GM21360 (cell line): ENCODE results near the gene TASOR2.

Experiments used
- ATAC-seq: cut with Tn5 transposase; IDR thresholded peaks from one replicate; pipeline ENCODE4 v1.9.1; 2021; ENCODE audit warnings: mild to moderate bottlenecking, moderate library complexity; ENCODE audit not compliant: unreplicated experiment

The TASOR2 gene, protein sequence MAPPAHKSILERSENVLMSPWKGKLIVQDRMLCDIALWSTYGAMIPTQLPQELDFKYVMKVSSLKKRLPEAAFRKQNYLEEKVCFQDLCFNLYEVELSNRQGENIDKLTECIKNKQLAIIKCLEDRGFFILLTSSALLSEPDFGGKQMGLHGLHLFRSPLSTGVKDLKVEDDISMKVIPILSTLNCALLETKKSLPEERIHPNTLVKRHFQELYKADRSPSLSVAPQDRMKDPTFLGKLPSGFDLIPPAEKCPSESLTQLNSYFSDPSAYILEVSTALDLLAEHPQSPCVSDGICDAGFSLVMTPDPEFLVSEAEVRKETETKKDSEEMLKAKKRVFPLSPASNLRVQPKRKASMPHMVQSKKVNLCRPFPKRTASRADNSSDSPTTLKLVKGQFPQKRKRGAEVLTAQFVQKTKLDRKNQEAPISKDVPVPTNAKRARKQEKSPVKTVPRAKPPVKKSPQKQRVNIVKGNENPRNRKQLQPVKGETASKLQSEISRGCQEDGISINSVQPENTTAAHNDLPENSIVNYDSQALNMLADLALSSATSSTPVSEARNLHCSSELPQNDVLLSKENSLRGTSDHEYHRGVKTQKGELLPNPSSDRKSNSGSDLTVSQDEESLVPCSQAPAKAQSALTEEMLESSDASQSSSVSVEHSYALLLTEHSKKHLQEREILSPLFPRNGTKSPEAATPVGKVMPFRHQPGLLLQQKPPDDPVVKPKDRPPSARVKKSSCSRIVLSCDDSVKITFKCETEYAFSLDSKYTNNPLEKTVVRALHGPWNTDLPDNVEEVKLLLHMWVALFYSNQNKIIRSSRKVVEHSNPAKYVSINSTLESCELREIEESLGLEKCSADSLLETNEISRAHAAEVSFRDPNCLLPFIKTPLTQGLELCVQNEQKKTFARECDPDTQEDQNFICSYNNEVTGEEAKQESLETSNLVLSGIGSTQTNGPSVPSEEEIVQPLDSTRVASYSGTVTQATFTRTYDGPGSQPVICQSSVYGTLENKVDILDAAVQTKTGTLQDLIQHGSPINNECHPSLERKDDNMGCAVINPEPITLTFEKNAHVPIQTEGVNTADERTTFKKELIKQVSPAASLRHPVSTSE (N-terminal part only)

DNA sequence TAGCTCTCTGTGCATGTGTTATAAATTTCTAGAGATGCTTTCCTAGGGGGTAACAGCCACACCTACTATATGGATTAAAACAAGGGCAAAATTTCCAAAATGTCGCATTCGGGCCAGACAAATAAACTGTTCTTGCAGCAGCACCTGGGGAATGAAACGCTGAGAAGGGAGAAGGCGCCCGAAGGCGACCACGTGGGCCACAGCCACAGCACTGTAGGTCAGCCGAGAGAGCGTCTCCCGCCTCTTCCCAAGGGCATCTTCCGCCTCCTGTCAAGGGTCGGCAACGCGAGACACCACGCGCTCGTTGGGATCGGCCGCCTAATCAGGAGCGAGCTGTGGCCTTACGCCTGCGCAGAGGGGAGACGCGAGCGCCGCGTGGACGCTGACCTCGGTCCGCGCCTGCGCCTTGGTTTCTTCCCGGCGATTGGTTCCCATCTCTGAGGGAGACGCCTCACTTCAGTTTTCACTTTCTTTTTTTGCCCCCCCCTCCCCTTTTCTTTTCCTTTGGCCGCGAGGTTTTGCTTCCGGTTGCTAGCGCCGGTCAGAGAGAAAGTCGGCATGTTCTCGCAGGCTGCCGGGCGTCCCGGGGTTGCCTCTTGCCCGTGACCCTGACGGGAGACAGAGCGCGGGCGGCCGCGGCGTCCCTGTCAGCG lies at the start of gene TASOR2:
TSS of gene TASOR2 (plus strand) at position 521 of the 653 bp plus-strand sequence. CDS start 35,805 bp downstream, outside the sequence.
- ATAC-seq, result peak; percentile 55

DNA sequence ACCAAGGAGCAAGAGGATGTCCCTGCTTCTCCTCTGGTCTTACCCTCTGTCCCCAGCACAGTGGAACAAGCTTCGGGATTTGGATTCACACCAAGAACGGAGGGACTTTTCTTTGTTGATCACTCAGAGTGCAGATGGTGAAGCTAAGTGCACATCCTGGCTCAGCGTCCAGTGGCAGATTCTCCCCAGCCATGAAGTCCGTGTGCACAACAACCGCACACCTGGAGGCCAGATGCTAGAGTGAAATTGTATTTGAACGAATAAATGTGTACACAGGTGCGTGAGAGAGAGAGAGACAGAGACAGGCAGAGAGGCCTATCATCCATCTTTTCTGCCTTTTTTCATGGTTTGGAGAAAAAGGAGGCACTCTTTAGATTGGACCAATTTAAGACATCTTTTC lies 49.7 kb upstream of the TASOR2 start:
- ATAC-seq, result no peak

DNA sequence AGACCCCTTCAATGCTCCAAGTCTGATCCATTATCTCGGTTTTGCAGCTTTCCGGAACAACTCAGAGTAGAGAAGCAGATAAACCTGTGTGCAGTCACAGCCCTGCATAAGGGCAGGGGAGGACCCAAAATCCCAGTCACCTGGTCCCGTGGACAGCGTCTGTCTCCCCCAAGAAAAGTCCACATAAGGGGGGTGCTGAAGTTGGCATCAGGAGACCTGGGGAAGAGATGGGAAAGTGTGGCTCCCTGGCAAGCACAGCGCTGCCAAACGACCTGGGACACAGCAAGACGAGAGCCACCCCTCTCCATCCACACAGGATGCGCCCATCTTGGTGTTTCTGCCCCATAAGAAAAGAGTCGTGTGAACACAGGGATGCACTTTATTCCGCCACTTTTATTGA lies 46.1 kb upstream of the TASOR2 start:
- ATAC-seq, result no peak

DNA sequence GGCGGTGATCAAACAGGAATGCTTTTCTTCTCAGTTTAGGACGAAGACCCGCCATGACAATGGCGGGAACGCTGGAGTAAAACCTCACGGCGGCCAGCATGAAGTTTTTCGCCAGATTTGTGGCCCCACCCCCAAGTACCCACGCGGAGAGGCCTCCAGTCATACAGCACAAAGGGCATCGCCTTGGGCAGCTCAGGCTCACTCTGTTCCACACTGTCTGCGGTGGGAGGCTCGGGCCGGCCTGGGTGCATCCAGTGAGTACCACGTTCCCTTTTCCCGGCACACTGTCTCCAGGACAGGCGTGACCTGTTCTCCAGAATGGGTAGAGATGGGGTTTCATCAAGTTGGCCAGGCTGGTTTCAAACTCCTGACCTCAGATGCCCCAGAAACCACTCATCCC lies 45.6 kb upstream of the TASOR2 start:
- ATAC-seq, result no peak

DNA sequence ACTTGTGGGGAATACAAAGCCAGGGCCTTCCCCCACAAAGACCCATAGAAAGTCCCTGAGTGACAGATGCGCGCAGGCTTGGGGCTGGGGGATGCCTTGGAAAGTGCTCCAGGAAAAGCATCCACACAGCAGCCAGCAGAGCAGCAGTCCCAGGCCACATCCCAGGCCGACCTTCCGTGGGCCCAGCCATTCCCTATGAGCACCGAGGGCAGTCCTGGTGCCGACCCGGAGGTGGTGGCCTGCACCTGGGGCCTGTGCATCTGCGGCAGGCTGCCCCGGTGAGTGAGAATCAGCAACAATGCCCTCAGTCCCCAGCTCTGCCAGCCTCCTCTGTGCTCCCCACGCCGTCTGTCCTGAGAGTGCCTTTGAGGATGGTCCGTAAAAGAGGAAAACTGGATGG lies 44.6 kb upstream of the TASOR2 start:
- ATAC-seq, result no peak

DNA sequence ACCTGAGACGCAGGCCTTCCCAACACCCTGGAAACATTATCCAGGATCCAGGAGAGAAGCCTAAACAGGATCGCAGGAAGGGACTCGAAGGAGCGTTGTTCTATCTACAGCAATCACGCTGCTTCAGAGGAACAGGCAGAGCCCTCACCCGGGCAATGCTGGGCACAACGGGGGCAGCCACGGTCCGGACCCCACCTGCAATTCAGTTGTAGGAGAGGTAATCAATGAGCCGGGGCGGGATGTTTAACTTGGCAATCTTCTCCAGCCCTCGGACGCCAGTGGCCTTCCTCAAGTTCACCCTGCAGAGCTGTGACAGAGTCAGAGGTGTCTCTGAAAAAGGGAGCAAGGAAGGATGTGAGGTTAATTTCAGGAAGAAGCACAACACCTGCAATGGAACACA lies 44.1 kb upstream of the TASOR2 start:
- no peak for ATAC-seq

DNA sequence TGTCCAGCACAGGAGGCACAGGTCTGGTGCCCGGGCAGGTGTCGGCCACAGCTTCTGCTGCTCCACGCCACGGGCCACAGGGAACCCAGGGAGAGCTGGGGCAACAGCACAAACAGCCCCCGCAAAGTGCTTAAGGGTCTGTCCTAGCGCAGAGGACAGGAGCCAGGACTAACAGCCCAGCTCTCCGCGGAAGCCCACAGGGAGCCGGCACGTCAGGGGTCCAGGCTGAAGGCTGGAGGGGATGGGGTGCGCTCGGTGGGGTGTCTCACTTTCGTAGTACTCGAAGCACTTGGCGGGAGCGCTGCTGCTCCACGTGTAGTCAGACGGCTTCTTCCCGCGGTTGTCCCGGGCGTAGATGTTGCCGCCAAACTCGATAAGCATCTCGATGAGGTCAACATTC lies 43.1 kb upstream of the TASOR2 start:
- no peak for ATAC-seq

DNA sequence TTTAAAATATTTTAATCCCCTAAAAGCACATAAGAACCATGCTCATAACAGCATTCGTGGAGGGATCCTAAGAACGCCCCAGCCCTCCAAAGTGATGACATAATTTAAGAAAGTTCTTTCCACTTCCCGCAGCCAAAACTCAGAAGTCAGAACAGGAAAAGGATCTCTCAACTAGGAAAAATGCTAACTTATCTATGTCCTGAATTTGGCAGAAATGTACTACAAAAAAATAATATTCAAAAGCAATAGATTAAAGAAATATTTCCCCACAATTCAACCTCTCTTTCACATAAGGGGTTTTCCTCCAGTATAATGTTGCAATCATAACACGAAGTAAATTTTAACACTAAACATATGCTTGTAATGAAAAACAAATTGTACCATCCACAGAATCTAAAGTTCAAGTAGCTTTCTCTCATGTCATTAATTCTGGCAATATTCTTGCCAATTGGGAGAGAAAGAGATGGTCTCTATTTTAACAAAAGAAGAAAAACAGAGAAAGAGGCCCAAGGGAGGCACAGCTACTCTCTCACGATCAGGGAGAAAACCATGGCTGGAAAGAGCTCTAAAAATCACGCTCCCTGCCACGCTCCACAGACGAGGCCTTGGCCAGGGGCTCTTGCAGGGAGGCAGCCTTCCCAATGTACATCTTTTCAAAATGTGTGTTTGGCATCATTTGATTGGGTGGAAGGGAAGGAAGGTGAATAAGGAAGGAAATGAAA lies 41.1 kb upstream of the TASOR2 start:
- no peak for ATAC-seq

DNA sequence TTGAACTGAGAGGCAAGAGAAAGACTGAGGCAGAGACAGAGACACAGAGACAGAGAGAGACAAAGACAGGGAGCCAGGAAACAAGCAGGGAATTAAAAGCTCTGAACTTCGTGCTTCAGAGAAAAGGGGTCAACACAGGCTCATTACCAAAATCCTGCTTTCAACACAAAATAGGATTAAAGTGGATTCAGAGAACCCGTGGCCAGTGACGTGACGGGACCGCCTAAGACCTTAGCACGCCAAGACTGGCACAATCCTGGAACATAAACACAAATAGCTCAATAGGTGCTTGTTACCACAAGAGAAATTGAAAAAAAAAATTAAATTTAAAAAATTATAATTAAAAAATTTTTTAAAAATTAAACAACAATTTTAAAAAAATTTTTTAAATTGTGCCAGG lies 39.7 kb upstream of the TASOR2 start:
- no peak for ATAC-seq

DNA sequence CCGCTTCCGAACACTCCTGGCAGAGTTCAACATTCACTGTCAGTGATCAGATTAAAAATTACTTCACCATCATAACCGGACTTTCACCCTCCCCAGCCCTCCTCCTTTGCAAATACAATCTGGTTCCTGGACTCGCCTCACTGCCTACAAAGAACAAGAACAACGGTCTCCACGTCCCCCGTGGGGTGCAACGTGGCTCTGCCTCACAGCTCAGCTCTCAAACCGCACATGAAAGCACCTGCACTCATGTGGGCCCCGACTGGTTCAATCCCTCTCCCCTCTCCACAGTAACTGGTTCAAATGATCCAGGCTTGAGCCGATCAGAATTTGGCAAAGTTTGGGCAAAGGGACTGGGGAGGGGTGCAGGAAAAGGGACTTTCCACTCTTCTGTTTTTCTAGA lies 39.3 kb upstream of the TASOR2 start:
- no peak for ATAC-seq

DNA sequence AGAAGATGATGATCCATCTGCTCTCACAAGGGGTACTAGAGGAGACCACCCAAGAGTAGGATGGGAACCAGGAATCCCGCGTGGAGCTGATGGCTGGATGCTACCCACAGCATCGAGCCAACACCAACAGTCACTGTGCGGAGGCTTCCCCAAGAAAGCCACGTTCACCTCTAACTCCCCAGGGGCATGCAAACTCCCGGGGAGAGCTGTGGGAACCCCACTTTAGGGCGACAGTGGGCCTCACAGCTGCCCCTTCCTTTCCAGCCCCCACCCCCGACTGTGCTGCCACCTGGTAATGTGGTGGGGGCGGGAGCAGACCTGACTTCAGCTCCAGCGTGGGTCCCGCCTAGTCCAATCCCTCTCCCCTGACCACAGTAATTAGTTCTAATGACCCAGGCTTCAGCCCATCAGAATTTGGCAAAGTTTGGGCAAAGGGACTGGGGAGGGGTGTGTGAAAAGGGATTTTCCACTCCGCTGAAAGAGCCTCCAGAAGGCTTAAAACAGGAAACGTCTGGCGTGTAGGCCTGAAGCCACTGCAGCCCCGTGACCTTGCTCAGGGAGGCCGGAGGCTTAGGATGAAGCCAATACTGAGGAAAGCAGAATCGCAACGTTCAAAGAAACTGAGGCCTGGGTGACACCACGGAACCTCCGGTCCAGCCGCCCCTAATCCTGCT lies 38.6 kb upstream of the TASOR2 start:
- no peak for ATAC-seq

DNA sequence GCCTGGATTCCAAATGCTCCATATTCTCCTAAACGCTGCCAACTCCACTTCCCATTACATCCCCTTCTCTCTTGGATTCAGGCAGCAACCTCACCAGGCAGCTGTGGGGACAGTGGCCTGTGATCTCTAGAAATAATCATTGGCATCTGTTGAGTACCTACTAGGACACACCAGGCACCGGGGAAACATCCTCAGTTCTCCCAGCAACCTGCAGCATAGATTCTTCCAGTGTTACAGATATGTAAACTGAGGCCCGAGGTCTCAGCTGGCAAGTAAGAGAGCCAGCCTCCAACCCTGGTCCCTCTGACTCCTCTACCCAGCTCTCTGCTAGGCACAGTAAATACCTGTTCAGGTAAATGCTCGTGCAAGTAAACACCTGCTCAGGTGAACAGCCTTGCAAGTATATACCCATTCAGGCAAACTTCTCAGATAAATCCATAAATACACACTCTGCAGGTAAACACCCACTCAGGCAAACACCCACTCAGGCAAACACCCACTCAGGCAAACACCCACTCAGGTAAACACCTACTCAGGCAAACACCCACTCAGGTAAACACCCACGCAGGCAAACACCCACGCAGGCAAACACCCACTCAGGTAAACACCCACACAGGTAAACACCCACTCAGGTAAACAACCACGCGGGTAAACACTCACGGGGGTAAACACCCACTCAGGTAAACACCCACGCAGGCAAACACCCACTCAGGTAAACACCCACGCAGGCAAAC lies 37.0 kb upstream of the TASOR2 start:
- no peak for ATAC-seq

DNA sequence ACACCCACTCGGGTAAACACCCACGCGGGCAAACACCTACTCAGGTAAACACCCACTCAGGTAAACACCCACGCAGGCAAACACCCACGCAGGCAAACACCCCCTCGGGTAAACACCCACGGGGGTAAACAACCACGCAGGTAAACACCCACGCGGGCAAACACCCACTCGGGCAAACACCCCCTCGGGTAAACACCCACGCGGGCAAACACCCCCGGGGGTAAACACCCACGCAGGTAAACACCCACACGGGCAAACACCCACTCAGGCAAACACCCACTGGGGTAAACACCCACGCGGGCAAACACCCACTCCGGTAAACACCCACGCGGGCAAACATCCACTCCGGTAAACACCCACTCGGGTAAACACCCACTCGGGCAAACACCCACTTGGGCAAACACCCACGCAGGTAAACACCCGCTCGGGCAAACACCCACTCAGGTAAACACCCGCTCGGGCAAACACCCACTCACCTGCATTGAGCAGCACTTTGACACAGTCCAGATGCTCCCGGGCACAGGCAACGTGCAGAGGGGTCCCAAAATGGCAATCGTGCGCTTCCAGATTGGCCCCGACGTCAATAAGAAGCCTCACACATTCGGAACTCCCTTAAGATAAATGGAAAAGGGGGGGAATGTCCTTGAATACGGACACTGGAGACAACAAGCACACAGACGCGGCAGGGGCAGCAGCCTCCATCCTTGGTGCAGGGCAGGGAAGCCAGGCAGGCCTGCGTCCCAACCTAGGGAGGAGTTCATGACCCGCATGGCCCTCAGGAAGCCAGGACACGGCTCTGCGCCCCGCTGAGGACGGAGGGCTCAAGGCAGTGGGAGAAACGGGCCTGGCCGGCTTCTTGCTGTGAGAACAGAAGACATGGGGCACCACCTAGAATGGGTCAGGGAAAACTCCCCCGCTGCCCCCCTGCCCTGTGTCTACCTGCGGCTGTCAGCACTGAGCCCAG lies 35.9 kb upstream of the TASOR2 start:
- no peak for ATAC-seq

DNA sequence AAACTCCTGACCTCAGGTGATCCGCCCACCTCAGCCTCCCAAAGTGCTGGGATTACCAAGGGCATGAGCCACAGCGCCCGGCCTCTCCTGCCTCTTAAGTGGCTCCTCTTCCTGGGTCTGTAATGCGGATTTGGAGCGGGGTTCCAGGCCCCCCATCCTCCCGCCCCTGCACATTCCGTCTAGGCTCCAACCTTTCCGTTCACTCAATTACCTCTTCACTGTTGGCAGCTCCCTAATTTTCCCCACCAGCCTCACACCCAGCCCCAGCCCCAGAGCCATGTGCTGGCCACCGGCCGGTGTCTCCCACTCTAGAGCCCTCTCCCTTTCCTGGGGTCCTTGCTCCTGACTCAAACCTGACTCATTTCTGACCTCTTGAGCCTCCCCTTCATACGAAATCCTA lies 34.9 kb upstream of the TASOR2 start:
- ATAC-seq, result no peak

DNA sequence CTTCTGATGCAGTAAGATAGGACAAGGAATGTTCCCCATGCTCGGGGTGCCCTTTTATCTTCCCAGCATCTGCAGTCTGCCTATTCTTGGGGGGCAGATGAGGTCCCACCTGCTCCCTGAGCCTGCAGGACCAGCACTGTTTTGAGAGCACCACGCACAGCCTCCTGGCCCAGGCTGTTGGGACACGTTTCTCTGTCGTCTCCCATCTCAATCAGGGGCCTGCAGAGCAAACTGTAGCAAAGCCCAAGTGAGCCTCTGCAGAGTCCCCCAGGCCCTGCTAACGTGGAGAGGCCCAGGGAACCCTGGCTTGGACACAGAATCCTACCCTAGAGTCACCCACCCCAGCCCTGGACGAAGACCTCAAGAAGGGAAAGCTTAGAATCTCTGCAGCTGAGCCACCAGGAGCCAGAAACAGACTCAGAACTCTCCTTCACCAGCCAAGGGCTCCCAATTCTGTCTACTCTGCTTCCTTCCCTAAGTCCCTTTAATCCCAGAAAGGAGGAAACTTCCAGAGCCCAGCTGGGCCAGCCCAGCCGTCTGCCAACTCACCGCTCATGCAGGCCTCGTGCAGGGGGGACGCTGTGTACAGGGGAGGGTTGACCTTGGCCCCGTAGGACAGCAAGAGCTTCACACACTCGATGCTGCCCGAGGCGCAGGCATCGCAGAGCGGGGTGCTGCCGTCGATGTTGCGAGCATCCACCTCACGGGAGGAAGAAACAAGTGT lies 33.8 kb upstream of the TASOR2 start:
- ATAC-seq, result no peak

DNA sequence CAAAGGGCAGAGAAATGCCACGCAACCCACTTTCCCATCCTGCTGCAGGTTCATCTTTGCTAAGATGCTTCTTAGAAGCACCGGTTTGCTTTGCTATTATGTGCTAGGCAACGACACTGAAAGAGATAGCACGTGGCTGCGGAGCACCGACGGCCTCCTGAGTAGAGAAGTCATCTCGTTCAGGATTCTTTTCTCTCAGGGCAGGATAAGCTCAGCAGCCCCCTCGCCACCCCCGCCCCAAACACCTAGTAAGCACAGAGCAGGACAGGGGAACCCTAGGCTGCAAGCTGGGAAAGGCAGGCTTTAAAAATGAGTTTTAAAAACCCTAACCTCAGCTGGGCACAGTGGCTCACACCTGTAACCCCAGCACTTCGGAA lies 33.3 kb upstream of the TASOR2 start:
- no peak for ATAC-seq

DNA sequence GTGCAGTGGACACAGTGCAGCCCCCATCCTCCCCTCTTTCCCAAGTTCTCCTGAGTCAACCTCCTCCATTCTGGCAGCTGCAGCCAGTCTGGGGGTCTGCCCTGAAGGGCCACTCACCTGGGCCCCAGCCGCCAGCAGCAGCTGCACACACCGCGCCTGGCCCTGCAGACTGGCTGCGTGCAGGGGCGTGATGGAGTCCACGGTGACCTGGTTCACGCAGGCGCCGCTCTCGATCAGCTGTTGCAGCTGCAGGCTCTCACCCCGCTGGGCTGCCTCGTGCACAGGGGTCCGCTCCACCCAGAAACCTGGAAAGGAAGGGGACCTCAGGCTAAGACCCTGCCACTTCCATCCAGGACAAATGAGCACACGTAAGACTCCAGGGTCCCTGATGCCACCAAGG lies 31.9 kb upstream of the TASOR2 start:
- ATAC-seq, result no peak
